Amniotic epithelial cell (primary cell): ENCODE measurements around the gene EGFR.

Experiments
- DNase-seq: peaks from one replicate; pipeline ENCODE4 v3.0.0-alpha.2; 2010; ENCODE audit warnings: low read depth

EGFR gene

DNA sequence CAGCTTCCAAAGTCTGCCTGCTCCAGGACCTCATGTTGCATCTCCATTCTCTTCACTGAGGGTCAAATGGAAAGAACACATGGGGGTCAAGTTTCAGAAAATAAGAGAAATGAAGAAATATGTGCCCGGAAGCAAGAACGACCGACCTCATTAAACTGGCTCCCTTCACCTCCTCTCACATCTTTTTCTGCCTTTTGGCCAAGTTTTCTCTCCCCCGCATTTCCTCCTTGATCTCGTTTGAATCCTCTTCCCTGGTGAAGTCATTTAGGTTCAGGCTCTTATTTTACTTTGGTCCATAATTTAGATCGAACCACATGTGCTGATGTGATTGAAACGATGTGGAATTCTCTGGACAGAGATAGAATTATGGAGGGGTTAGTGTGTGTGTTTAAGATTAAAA is 44.2 kb downstream of the EGFR start:
- no peak for DNase-seq

DNA sequence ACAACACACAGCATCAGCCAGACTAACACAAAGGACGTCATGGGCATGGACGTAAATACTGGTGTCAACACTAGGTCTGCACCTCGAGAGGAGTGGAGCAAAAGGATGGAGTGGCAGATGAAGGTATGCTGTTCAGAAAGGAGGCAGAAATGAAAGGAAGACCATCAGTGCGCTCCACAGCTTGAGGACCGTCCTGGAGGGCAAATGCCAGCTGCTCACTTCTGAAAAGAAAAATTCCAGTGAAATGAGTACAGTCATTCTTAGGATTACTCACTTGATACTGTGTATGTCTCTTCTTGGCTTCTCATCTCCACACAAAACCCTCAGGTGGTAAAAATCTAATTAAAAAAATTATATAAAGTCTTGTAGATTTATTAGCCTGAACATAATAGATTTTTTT is 44.8 kb downstream of the EGFR start:
- peak; percentile 61 for DNase-seq

DNA sequence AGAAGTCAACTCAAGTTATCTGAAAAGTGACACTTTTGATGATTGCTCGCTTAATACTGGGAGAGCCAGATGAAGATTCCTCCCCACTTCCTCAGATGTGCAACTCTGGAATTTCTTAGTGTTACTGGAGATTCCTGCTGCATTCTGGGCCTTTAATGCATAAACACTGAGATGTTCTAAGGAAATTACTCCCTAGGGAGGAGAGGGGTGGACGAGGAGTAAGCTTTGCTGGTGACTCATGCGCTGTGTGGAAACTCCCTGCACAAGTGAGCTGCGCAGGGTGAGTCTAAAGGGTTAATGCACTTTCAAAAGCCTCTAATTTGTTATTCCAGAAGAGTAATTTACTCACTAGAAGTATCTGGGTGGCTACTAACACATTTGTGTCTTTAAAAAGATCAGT is 46.3 kb downstream of the EGFR start:
- peak; percentile 98 for DNase-seq

DNA sequence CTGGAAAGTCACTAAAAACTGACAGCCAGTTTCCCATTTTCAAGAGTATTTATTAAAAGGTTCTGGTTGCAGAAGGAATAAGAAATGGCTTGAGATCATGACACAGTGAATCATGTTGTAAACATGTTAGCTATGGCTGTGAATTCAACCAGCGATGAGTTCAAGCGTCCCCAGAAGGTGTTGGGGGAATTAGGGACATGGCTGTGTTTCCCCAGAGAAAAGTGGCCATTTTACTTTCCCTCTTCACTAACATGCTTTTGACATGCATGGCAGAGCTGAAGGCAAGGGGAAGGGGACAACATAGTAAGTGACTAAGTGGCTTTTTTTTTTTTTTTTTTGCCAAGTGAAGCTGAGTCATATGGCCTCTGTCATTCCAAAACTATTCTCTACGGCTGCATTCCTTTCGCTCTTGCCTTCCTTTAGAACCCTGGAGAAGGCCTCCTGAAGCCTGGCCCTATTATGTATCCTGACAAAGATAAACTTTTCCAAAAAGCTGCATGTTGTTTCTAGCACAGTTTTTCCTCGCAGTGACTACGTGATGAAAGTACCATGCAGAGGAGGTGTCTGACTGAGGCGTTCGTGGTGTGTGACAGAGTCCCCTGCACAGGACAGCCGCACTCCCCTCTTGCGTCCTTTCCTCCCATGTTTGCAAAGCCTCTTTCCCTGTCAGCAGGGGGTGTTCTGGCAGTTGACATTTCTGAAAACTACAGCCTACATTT is 46.9 kb downstream of the EGFR start:
- peak; percentile 83 for DNase-seq

DNA sequence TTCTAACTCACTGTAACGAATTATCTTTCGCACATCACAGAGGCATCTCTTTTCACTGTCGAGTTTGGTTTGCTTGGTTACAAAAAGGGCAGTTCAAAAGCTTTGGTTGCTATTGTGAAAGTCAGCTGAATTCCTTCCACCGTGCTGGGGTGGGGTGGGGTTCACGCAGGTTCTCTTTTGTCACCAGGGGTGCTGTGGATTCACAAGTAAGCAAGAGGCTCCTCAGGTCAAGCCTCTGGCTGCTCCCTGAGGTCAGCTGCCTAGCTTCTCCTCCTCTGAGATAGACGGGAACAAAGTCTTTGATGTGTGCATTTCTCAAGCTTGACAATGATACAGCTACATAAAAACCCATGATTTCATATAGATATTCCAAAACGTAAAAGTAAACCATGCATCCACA is 47.7 kb downstream of the EGFR start:
- peak; percentile 43 for DNase-seq

DNA sequence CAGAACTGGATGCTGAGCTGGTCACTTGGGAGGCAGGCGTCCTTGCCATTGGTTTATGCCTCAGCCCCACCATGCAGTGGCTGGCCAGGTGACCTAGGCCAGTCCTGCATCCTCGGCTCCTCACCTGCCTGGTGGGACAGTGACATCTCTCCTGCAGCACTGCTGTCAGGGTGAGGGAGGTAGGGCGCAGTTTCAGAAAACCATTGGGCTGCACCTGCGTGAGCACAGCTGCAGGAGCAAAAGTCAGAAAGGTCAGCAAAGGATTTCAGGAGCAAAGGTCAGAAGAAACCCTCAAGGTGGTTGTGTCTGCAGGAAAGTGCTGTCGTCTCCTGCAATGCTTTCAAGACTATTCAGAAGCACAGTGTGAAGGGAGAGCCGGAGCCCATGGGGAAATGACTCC is 48.1 kb downstream of the EGFR start:
- no peak for DNase-seq

DNA sequence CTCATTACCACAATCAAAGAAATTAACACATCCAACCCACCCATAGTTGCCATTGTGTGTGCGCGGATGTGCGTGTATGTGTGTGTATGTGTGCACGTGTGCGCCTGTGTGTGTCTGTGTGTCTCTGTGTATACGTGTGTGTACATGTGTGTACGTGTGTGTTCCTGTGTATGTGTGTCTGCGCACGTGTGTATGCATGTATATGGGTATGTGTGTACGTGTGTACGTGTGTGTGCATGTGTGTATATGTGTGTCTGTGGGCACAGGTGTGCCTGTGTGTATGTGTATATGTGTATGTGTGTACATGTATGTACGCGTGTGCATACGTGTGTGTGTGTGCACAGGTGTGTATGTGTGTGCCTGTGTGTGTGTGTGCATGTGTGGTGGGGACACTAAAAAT is 48.9 kb downstream of the EGFR start:
- DNase-seq, result no peak

DNA sequence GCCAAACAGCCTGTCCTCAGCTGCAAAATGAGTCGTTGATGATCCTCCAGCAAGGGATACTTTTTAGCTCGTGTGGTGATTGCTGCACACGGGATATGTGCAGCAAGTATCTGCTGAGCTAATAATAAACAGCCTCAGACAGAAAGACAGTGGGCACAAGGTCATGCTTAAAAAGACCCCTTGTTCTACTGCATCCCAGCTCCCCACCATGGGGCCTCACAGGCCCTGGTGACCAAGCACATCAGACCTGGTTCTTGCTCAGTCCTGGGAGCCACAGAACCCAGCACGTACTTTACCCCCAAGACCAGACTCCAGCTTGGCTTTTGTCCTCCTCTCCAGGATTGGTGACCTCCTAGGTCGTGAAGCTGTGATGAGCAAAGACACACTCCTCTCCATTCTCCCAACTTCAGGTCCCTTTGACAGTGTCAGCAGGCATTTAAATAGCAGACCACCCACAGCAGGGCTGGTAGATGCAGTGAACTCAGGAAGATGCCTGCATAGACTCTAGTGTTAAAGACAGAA is 50.5 kb downstream of the EGFR start:
- DNase-seq, result no peak

DNA sequence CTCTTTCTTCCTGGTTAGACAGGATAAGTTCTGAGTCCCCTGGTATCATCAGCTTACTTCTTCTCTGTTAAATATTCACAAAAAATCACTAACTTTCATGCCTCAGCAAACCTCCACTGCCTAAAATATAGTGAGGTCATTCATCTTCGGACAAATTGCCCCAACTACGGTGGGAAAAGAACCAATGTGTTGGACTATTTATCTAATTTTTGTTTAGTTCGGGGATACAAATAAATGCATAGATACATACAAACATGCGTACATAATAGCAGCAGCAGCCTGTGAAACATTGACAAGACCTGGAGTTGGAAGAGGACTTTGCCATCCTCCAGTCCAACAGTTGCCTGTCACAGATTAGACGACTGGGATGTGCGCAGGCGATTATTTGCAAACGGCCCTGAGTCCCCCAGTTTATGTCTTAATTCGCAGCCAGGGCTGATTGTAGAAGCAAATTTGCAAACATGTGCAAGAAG is 51.5 kb downstream of the EGFR start:
- no peak for DNase-seq

DNA sequence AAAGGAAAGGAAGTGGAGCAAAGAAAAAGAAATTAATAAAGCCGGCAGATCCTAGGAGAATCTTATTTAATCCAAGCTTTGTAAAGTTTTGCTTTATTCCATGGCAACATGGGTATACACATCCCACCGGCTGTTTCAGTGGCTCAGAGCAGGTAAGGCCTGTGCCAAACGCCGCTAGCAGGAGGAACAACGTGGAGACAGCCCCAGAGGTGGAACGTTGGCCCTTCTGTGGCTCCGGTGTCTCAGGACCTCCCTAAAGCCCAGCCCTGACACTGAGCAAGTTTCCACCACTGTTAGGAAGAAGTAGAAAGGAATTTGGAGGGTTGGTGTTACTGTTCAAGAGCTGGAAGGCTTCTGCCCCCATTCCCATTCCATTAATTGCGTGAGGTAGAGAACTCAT is 52.0 kb downstream of the EGFR start:
- DNase-seq, result no peak

DNA sequence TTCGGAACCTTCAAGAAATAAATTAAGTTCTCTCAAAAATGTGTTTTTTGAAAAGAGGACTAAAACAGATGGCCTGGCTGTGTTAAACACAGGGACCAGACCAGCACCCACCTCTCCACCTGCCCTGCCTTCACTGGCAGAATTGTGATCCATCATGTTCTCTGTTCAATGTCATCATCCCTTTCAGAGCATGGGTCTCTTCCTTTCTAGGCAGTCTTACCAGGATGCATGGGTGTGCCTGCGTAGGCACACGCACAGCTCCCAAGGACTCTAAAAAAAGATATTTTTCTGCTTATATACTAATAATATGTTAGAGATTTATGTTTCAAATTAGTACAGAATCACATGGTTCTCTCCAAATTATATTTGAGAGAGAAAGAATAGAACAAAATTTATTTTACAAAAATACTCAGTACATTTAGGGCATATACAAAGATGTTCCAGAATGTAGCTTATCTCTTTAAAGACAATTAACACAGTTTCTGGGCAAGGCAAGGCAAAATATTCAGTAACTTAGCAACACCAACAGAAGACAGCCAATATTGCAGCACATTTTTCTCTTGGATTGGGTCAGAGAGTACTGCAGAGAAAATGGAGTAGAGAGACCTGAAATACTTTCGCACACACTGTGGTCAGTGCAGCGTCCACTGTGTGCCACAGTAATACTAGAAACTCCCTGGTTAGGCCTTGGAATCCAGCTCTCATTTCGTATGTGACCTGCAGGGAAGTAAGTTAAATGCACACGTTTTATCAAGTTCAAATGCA is 52.8 kb downstream of the EGFR start:
- DNase-seq, result peak; percentile 48

DNA sequence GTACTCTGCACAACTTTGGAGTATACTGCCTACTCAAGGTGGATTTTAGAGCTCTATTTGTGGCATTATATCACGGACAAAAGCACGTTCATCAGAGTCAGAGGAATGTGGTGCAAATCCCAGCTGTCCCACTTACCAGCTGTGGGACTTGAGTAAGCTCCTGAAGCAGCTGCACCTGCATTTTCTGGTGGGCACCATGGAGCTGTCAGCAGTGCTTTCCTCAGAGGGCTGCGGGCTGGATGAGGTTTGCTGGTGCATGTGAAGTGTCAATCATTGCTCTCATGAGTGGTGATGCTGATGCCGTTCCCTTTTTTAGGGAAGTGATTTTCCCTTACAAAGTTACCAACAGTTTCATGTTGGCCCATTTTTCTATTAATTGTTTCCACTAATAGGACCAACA is 53.4 kb downstream of the EGFR start:
- no peak for DNase-seq

DNA sequence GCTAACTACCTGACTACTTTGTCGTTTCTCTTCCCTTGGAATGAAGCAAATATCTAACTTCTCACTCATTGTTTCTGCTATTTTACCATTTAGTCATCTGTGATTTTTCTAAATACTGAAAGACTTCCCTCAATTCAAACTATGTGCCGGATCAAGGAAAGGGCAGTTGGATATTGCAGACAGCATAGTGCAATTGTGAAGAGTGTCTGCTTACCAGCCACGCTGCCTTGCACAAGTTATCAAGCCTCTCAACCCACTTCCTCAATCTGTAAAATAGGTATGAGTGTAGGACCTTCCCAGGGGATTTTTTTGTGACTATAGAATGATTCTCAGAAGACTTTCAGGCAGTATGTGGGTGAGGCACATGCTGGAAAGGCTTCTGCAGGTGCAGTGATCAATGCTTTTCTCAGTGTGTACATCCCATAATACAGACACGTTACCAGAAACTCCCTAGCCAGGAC is 54.3 kb downstream of the EGFR start:
- DNase-seq, result peak; percentile 51

DNA sequence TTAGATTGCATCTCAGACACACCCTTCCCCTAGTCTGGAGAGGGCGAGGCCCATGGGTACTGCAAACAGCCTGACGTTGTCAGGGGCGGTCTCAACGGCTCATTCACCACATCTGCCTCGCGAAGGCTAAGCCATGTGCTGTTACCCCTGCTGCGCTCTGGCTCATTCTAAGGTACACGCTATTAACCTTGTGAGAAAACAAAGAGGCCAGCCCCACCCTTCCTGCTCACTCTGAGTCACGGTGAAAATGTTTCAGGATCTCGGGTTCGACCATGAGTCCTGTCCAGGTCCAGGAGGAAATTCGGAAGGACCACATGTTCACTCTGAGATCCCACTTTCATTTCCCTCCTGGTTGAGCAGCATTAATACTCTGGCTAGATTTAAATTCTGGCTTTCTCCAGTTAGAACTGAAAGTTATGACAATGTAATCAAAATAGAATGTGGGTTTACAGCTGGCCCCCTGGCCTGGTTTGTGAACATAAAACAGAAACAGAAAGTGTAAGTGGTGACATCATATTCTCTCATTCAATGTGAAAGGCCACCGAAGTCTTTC is 55.2 kb downstream of the EGFR start:
- DNase-seq, result peak; percentile 67

DNA sequence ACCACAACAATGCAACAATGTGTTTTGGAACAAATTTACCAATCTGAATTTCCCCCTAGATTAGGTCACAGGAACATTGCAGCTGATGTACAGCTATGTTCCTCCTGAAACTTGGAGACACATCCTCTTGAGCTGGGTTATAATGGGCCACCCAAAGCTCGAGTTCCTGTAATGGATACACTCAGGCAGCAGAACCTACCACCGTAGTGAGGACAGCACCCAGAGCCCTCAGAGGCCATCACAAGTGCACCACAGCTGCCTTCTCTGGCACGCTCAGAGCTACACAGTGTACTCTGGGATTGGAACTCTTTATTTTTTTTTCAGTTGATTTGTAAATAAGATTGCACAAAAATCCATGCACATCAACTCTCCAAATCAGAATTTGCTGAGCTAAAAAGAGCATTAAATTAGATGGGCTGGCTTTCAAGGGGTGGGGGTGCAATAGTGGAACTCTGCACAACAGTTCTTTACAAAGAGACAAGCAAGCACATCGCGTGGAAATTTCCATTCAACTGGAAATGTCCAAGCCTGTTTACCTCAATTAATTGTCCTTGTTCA is 56.7 kb downstream of the EGFR start:
- no peak for DNase-seq

DNA sequence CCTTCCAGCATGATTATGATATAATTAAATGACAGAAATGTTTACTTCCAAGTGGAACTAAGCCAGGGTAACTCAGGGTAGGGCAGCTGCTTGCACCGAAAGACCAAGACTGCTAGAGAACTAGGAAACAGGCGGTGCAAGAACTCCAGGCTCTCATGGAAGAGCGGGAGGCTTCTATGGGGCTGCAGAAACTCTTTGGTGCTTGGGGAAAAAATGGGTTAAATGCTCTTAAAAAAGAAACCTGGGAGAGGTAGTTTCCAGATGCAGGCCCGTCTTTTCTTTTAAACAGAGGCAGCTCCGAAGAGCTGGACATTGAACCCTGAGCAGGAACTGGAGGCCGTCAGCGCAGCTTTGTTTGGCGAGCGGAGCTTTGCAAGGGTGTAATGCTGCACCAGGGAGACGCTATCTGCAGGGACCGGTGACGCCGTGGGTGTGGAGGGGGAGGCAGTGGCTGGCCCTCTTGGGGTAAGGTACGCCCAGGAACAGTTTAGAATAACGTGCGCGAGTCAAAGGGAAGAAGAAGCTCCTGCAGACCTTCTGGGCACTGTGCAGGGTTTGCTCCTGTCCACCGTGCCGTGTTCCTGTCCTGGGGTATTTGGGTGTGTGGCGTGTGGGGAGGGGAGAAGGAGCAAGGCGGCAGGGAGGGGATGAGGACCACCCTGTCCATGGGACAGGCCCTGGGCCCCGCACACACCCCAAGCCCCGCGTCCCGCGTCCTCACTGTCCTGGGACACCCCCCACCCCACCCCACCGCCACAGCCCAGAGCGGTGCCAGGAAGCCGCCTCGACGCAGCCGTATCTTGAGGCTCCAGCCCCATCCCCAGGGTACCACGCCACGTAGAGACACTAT is 59.0 kb downstream of the EGFR start:
- DNase-seq, result no peak

DNA sequence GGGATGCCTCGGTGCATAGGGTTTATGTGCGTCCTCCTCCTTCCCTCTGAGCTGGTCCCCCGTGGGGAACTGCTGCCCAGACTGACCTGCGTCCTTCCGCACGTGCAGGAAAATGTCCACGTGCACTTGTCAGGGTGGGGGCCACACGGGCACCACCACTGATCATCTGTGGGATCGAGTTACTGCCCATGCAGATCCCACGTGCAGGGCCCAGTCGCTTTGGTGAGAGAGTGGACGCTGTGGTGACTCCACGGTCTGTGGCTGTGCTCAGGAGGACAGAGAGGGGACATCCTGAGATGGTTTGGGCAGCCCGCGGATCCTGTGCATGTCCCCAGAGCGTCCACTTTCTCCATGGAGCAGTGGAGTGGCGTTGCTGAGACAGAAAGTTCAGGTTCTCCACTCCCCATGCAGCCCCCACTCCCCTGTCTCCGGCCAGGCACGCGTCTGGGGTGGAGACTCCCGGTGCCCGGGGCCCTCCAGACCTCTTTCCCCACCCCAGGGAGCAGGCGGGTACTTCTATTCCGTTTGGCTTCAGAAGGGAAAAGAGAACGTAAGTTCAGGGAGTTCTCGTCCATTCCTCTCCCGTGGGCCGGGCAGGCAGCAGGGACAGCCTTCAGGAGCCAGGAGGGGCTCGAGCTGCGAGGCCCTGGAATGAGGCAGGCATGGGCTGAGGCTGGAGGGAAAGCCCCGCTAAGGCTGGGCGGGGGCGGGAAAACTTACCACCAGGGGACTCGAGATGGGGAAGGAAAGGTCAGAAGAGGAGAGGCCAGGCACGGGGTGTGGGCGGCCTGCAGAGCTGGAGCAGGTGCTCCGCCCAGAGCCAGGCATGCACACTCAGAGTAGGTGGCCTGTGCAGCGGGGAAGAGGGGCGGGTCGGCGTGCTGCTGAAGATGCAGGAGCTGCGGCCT is 59.9 kb downstream of the EGFR start:
- DNase-seq, result peak; percentile 32

DNA sequence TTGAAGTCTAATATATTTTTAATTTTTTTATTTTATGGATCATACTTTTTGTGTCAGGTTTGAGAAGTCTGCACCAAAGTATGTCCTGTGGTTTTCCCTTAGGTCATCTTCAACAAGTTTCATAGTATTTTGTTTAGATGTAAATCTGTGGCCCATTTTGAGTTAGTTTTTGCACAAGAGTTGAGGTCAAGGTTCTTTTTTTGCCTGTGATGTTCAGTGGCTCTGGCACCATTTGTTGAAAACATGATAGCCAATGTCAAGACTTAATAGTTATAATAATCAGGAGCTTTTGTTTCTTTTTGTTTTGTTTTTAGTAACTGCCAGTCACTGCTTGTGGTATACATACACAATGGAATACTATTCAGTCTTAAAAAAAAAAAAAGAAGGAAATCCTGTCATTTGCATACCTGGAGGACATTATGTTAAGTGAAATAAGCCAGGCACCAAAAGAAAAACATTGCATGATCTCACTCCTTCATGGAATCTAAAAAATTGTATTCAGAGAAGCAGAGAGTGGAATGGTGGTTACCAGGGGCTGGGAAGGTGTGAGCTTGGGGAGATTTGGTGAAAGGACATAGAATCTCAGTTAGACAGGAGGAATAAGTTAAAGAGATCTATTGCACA is 61.3 kb downstream of the EGFR start:
- DNase-seq, result no peak

DNA sequence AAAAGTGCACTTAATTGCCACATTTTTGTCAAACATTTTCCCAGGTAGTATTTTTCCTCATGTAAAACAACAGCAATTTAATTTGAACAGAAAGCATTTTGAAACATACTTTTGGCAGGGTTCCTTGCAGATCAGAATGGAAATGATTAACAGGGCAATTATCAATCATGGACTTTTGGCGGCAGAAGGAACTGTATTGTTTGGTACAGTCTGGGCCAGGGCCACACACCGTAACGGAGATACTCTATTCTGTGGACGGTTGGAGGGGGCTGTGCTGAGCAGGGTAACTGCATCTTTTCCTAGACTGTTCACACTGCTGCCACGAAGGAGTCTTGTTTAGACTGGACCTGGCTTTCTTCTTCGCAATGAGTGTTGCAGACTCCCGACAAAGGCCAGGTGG is 62.3 kb downstream of the EGFR start:
- DNase-seq, result no peak
